NCI-H2227 (cell line): ENCODE data around the gene CFAP221.

ENCODE experiments used
- DNase-seq: peaks from one replicate; lab custom pipeline; 2025; ENCODE audit not compliant: unreplicated experiment; lab: John Stamatoyannopoulos, UW

The CFAP221 gene

DNA sequence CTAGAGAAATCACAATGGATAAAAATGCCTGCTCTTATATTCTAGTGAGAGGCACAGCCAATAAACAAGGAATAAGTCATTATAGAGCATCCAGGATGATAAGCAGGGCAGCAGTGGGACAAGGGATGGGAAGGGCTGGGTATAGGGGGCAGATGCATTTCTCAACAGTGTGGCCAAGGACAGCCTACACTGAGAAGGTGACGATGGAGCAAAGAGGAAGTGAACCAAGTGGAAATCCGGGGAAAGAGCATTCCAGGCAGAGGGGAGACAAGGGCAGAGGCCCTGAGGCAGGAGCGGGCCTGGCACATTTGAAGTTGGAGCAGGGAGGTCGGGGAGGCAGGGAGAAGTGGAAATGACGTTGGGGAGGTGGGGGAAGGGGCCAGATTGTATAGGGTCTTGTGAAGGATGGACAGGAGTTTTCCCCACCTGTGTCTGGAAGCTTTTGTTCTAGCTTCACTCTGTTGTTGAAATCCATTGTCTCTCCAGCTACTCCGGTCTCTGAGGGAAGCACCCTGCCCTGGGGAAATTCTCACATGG is 152.3 kb downstream of the CFAP221 start:
- DNase-seq = no peak

DNA sequence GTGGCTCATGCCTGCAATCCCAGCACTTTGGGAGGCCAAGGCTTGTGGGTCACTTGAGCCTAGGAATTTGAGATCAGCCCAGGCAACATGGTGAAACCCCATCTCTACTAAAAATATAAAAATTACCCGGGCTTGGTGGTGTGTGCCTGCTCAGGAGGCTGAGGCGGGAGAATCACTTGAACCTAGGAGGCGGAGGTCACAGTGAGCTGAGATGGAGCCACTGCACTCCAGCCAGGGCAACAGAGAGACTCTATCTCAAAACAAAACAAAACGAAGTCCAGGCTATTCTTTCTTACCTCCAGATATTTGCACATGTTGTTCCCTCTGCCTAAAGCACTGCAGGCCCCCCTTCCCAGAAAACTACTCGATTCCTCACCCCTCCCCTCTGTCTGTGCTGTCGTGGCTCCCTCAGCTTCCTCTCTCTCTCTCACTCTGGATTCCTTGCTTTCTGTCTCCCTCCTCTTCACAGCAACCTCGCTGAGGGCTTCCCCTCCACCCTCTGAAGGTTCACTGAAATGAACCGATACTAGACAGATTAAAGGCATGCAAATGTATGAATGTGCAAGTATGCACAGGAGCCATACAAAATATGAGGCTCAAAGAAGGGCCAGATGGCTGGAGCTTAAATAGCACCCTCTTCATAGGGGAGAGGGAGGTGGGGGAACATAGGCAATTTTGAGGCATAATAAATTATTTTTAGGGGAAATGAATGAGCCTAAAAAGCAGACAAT is 153.2 kb downstream of the CFAP221 start:
- DNase-seq = no peak

DNA sequence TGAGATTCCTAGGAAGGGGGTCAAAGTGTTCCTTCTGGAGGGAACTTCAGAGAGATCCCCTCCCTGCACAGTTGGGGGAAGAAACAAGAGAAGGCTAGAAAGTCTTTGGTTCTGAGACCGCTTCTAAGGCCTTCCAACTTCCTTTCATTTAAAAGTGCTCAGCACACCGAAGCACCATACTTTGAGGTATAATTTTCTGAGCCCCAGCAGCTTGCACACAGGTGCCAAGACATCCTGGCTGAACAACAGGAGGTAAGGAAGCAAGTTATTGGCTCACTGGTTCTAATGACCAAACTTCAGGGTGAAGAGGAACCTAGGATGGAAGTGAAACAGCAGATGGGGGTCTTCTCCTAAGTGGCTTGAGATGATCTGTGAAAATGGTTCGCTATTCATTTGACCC is 154.0 kb downstream of the CFAP221 start:
- no peak for DNase-seq

DNA sequence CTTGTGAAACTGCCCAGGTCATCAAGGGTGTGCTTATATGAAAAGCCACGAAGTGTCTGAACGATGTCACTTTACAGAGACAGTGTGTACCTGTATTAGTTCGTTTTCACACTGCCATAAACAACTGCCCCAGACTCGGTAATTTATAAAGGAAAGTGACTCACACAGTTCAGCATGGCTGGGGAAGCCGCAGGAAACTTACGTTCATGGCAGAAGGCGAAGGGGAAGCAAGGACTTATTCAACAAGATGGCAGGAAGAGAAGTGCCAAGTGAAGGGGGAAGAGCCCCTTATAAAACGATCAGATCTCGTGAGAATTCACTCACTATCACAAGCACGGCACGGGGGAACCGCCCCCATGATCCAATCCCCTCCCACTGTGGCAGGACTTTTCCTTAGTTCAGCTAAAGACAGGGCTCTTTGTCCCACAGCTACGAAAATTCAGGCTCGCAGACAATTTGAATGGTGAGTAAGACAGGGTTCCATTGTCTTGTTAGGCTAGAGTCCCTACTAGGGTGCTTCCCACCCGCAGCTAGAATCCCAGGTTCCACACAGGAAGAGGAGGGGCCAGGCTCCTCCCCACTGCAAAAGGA is 154.9 kb downstream of the CFAP221 start:
- DNase-seq = no peak

DNA sequence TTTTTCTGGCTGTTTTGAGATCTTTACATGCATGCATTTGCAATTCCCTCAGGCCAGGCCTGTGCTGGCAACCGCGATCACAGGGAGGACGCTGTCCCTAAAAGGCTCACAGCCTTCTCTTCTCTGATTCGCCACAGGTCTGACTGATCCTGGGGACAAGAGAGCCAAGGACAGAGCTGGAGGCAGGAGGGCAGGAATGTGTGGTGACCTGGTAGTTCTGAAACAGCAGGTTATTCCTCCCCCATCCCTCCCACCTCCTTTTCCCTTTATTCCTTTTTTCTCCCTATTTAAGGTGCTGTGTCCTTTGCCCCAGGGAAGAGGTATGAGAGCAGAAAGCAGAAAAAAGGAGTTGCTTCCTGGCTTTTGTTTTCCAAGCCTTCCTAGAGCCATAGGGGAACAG is 156.6 kb downstream of the CFAP221 start:
- DNase-seq = no peak

DNA sequence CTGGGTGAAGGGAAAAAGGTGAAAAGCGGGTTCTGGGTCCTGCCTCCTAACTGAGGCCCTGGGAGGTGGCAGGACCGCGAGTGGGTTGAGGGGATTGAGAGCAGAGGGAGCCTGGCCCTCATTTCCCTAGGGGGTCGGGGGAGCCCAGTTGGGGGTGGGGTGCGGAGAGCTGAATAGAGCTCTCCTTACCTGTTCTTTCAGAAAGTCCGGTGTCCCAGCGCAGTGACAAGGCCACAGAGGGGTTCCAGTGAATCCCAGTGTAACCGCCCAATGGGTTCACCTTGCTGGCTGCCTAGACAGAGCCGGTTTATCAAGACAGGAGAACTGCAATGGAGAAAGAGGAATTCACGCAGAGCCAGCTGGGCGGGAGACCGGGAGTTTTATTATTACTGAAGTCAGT is 157.1 kb downstream of the CFAP221 start:
- DNase-seq = no peak

DNA sequence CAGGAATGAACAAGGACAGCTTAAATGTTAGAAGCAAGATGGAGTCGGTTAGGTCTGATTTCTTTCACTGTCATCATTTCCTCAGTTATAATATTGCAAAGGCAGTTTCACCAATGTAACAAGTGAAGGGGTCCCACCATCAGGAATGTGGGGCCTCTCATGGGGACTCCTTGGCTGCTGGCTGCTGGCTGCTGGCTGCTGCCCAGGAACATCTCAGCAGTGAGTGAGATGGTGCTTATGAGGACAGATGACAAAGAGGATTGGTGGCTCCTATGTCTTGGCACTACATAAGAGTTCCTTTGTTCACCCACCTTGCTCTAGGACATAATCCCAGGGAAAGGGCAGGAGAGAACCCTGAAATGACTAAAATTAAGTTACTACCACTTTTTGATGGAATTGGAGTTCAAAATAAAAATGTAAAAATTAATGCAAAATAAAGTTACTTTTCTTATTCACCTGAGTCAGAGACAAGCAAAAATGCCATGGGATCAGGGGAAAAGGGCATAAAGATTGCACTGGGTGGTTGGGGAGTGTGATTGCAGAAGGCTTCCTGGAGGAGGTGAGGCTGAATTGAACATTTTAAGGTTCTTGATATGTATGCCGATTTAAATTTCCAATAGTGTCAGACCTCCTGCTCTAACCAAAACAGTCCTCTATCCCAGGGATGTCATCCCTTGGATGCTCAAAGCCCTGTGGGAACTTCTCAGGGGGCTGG is 158.1 kb downstream of the CFAP221 start:
- no peak for DNase-seq

DNA sequence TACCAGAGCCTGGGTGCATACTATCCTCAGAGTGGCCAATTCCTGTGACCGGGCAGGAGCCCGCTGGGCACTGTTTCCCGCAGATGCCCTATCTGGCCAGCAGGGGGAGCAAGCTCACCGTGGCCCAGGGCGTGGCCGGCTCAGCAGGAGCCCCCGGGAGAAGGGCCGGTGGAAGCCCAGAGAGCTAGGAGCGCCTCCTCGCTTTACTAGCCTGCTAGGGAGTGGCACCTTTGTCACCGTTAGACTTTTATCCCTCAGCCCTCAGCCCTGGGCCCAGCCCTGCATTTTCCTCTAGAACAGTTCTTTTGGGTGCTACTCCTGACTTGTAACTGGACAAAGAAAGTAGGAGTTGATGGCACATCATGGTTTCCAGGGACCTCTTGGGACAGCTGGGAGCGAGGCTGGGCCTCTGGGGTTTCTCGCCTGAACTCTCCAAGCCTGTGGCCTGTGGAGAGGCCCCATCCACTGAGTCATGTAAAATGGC is 158.7 kb downstream of the CFAP221 start:
- peak; percentile 70 for DNase-seq

DNA sequence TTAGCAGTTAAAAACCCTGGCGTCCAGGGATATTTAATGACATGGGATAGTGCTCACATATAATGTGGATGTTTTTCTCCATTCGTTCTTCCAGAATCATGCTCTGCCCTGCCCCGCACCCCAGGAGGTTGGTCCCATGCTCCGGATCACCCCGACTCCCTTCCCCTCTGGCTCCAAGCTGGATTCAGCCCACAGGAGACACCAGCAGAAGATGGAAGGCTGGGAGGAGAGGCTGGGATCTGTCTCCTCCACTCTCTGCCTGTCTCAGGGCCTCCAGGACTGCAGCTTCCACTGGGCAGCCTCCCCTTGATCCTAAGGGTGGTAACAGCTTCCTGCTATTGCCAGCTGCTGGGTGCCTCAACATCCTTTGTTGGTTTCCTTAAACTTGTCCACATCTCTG is 159.3 kb downstream of the CFAP221 start:
- no peak for DNase-seq

DNA sequence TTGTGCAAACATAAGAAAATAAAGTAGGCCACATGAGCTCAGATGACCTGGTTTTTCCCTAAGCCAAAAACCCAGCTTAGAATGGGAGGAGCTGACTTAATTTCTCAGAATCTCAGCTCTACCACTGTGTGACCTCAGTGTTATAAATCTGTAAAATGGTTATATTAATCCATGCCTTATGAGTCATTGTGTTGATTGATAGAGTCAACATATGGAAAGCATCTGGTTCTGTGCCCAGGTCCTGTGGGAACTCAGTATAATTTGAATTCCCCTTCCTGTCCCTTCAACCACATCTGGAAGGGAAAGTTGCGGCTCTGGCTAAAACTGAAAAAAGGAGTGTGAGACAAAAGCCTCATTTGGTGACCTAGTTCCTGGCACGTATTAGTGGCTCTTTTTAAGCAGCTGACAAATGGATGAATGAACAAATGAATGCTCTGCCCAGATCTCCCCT is 160.4 kb downstream of the CFAP221 start:
- no peak for DNase-seq

DNA sequence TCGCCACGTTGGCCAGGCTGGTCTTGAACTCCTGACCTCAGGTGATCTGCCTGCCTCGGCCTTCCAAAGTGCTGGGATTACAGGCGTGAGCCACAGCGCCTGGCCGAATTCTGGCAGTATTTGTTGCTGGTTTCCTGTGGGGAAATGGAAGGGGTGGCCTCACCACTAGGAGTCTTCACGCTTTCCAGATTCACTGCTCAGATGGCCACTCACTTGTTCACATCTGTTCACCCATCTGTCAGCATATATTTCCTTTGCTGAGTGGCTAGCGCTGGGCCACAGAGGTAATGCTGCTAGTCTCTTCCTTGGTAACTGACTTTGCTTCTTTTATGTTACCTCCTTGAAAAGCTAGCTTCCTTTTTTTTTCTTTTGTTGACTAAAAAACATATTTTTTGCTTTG is 162.0 kb downstream of the CFAP221 start:
- no peak for DNase-seq
